ENCODE data around the gene NINJ1. TPM values are rescaled to one million over a fixed set of nuclear protein-coding genes. Genes with fewer than 3 reads are reported as not detected.

Gene NINJ1
- total RNA-seq, 1 experiment from 2014 or later: 26.7 TPM

DNA sequence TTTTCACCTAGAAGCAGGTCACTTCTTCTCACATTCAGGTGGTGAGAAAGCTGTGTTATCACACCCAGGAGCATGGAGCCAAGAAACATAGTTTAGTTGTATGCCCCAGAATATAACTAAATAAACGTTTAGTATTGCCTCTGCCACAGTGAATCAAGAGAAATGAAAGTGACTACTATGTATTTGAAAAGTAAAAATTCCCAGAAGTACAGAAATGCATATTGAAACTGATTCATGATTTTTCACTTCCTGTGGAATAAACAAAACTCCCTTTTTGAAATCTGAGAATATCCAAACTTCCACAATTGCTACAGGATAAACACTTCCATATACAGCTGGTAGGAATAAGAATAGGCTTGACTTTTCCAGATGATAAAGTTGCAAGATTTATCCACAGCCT, 15.3 kb upstream of the NINJ1 start:
- no peaks in the 10 kb centered on the region for H3K9me3 ChIP-seq (ENCODE audit: control insufficient read depth, insufficient read depth, low read depth, low read length)
- H3K4me3 ChIP-seq (ENCODE audit: low read depth in 2 of 2, low read length in 2 of 2): no peak overlapping the region
- ChIA-PET CTCF (no interaction called here), POLR2A (no interaction called here)
- H3K36me3 ChIP-seq (ENCODE audit: control insufficient read depth, insufficient read depth, low read length): no peaks in the 10 kb centered on the region
- TF ChIP-seq POLR2AphosphoS5 (IDR thresholded peaks at IDR 0.05; ENCODE audit: low read depth, low read length) (no peak), SIN3A (IDR thresholded peaks at IDR 0.05; ENCODE audit: borderline replicate concordance, insufficient read depth, low read depth, low read length) (no peak), TCF7L2 (IDR thresholded peaks at IDR 0.05; ENCODE audit: low read depth, low read length) (no peak)
- TF ChIP-seq, protein P1, sequence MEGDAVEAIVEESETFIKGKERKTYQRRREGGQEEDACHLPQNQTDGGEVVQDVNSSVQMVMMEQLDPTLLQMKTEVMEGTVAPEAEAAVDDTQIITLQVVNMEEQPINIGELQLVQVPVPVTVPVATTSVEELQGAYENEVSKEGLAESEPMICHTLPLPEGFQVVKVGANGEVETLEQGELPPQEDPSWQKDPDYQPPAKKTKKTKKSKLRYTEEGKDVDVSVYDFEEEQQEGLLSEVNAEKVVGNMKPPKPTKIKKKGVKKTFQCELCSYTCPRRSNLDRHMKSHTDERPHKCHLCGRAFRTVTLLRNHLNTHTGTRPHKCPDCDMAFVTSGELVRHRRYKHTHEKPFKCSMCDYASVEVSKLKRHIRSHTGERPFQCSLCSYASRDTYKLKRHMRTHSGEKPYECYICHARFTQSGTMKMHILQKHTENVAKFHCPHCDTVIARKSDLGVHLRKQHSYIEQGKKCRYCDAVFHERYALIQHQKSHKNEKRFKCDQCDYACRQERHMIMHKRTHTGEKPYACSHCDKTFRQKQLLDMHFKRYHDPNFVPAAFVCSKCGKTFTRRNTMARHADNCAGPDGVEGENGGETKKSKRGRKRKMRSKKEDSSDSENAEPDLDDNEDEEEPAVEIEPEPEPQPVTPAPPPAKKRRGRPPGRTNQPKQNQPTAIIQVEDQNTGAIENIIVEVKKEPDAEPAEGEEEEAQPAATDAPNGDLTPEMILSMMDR (IDR thresholded peaks at IDR 0.05): no peak
- TF ChIP-seq, protein P2, sequence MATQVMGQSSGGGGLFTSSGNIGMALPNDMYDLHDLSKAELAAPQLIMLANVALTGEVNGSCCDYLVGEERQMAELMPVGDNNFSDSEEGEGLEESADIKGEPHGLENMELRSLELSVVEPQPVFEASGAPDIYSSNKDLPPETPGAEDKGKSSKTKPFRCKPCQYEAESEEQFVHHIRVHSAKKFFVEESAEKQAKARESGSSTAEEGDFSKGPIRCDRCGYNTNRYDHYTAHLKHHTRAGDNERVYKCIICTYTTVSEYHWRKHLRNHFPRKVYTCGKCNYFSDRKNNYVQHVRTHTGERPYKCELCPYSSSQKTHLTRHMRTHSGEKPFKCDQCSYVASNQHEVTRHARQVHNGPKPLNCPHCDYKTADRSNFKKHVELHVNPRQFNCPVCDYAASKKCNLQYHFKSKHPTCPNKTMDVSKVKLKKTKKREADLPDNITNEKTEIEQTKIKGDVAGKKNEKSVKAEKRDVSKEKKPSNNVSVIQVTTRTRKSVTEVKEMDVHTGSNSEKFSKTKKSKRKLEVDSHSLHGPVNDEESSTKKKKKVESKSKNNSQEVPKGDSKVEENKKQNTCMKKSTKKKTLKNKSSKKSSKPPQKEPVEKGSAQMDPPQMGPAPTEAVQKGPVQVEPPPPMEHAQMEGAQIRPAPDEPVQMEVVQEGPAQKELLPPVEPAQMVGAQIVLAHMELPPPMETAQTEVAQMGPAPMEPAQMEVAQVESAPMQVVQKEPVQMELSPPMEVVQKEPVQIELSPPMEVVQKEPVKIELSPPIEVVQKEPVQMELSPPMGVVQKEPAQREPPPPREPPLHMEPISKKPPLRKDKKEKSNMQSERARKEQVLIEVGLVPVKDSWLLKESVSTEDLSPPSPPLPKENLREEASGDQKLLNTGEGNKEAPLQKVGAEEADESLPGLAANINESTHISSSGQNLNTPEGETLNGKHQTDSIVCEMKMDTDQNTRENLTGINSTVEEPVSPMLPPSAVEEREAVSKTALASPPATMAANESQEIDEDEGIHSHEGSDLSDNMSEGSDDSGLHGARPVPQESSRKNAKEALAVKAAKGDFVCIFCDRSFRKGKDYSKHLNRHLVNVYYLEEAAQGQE (IDR thresholded peaks at IDR 0.05; ENCODE audit: insufficient read depth in 1 of 2, low read depth in 2 of 2, low read length in 1 of 2): no peak
- H3K27ac ChIP-seq (ENCODE audit: low read length): no peak overlapping the region
- in situ Hi-C loops (cut with HindIII; ENCODE audit: low pct_unique_long_range_greater_than_20kb, low sequenced_read_pairs): no loop called here
- intact Hi-C loops (cut with micrococcal nuclease; ENCODE audit: unreplicated experiment): no loop called here
- BruUV-seq (replicated peaks): no TSS peak
- H3K27me3 ChIP-seq (ENCODE audit: control insufficient read depth, insufficient read depth, low read length): no peaks in the 10 kb centered on the region
- no peak for DNase-seq (ENCODE audit: low read depth, low spot score)
- ATAC-seq: no peak
- H3K4me1 ChIP-seq (ENCODE audit: control insufficient read depth, insufficient read depth, low read length): no peaks in the 10 kb centered on the region

DNA sequence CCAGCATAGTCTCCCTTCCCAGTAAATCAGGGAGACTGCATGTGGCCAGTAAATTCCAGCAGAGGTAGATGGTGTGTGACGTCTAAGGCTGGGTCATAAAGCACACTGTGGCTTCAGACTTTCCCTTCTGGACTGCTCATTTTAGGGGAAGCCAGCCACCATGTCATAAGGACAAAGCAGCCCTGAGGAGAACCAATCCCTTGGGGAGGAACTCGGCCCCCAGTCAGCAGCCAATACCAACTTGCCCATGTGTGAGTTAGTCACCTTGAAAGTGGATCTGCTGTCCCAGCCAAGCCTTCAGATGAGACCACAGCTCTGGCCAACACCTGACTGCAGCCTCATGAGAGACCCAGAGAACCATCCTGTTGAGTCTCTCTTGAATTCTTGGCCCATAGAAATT, 14.7 kb upstream of the NINJ1 start:
- intact Hi-C loops (cut with micrococcal nuclease; ENCODE audit: unreplicated experiment) (no loop called here), in situ Hi-C loops (cut with HindIII; ENCODE audit: low pct_unique_long_range_greater_than_20kb, low sequenced_read_pairs) (no loop called here)
- POLR2A ChIA-PET: no interaction called here
- H3K27me3 ChIP-seq (ENCODE audit: control insufficient read depth, insufficient read depth, low read length): no peaks in the 10 kb centered on the region
- no peak for TF ChIP-seq SIN3A (IDR thresholded peaks at IDR 0.05; ENCODE audit: borderline replicate concordance, insufficient read depth, low read depth, low read length)
- TF ChIP-seq, protein P2 (IDR thresholded peaks at IDR 0.05; ENCODE audit: insufficient read depth in 1 of 2, low read depth in 2 of 2, low read length in 1 of 2): no peak
- no peak for TF ChIP-seq TCF7L2 (IDR thresholded peaks at IDR 0.05; ENCODE audit: low read depth, low read length)
- TF ChIP-seq, protein P1 (IDR thresholded peaks at IDR 0.05): no peak
- TF ChIP-seq POLR2AphosphoS5 (IDR thresholded peaks at IDR 0.05; ENCODE audit: low read depth, low read length): no peak
- H3K27ac ChIP-seq (ENCODE audit: low read length): no peak overlapping the region
- H3K9me3 ChIP-seq (ENCODE audit: control insufficient read depth, insufficient read depth, low read depth, low read length): no peaks in the 10 kb centered on the region
- DNase-seq (ENCODE audit: low read depth, low spot score) (no peak), ATAC-seq (no peak)
- H3K4me3 ChIP-seq (ENCODE audit: low read depth in 2 of 2, low read length in 2 of 2): no peak overlapping the region
- CTCF ChIA-PET: no interaction called here
- H3K4me1 ChIP-seq (ENCODE audit: control insufficient read depth, insufficient read depth, low read length): no peaks in the 10 kb centered on the region
- H3K36me3 ChIP-seq (ENCODE audit: control insufficient read depth, insufficient read depth, low read length): no peaks in the 10 kb centered on the region
- BruUV-seq (replicated peaks): no TSS peak
